ENCODE results near the gene HRH3.

The HRH3 gene

DNA sequence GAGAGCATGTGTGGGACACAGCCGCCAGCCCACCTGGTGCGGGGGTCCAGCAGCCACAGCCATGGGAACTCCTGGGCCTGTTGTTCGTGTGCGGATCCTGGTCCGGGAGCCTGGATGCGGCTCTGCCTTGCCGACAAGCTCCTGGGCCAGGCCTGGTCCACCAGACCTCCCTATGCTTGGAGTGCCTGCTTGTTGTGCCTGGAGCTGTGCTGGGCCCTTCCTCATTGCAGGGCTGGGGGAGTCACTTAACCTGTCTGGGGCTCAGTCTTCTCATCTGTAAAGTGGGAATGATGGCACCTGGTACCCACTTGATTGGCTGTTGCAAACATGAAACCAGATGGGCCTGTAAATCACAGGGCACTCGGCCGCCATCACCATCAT is 15.7 kb upstream of the HRH3 start:
- no peak overlapping the region for H3K4me3 ChIP-seq (ENCODE audit: low read depth, low read length)
- DNase-seq (ENCODE audit: low read depth) = no peak
- TF ChIP-seq POLR2A (IDR thresholded peaks at IDR 0.05; ENCODE audit: extremely low read depth, insufficient read length) (no peak), MYC (IDR thresholded peaks at IDR 0.05; ENCODE audit: low read depth, low read length) (no peak)

DNA sequence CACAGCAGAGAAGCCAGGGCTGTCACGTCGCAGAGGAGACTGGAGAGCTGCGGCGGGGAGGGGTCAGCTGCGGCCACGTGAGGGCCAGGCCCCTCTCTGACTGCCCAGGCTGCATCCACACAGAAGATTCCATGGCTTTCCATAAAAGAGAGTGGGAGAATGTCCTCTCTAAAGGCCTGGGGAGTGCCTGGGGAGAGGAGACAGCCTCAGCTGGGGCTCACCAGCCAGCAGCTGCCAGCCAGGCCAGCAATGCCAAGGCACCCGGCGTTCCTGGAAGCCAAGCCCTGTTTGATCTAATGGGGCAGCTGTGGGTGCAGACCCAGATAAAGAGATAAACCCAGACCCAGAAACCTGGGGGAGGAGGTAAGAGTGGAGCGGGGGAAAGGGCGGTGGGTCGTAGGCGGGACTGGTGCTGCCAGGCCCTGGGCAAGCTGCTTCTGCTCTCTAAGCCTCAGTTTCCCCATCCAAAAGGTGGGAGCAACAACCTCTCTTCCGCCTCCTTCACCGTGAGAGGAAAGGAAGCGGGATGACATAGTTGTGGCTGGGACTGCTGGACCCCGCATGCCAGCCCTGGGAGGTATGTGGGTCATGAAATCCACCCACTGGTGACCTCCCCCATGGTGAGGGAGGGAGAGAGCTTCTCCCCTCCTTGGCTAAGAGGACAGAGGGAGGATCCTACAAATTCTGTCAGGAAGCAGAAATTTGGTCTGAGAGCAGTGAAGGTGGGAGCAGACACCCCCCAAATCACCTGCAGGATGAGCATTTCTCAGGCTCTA is 15.1 kb upstream of the HRH3 start:
- H3K4me3 ChIP-seq (ENCODE audit: low read depth, low read length) = no peak overlapping the region
- no peak for TF ChIP-seq POLR2A (IDR thresholded peaks at IDR 0.05; ENCODE audit: extremely low read depth, insufficient read length)
- no peak for TF ChIP-seq MAX (IDR thresholded peaks at IDR 0.05; ENCODE audit: low read depth, low read length)
- TF ChIP-seq, protein P1, sequence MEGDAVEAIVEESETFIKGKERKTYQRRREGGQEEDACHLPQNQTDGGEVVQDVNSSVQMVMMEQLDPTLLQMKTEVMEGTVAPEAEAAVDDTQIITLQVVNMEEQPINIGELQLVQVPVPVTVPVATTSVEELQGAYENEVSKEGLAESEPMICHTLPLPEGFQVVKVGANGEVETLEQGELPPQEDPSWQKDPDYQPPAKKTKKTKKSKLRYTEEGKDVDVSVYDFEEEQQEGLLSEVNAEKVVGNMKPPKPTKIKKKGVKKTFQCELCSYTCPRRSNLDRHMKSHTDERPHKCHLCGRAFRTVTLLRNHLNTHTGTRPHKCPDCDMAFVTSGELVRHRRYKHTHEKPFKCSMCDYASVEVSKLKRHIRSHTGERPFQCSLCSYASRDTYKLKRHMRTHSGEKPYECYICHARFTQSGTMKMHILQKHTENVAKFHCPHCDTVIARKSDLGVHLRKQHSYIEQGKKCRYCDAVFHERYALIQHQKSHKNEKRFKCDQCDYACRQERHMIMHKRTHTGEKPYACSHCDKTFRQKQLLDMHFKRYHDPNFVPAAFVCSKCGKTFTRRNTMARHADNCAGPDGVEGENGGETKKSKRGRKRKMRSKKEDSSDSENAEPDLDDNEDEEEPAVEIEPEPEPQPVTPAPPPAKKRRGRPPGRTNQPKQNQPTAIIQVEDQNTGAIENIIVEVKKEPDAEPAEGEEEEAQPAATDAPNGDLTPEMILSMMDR (IDR thresholded peaks at IDR 0.05; ENCODE audit: low read depth, low read length) = no peak
- DNase-seq (ENCODE audit: low read depth) = no peak

- TF ChIP-seq MAX (IDR thresholded peaks at IDR 0.05; ENCODE audit: low read depth, low read length) = no peak
- TF ChIP-seq, protein P1 (IDR thresholded peaks at IDR 0.05; ENCODE audit: low read depth, low read length) = no peak
- no peak for TF ChIP-seq MYC (IDR thresholded peaks at IDR 0.05; ENCODE audit: low read depth, low read length)
- TF ChIP-seq POLR2A (IDR thresholded peaks at IDR 0.05; ENCODE audit: extremely low read depth, insufficient read length) = no peak
- DNase-seq (ENCODE audit: low read depth) = no peak
Measured at GRCh38 chr20:62234339-62234738, 14.3 kb upstream of the HRH3 start.

DNA sequence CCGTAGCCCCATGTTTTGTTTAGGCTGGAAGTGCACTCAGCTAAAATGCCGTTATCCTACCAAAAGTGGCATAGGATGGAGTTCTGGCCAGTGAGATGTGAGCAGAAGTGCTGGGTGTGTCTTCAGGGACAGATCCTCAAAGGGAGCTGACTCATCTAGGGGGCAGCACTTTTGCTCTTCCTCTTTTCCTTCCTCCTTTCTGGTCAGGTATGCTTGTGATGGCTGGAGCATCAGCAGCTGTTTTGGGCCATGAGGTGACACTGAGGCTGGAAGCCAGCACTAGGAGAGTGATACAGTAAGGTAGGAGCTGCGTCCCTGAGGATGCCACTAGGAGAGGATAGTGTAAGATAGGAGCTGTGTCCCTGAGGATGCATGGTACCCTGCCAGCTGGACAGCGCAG is 13.6 kb upstream of the HRH3 start:
- TF ChIP-seq, protein P1 (IDR thresholded peaks at IDR 0.05; ENCODE audit: low read depth, low read length) = no peak
- TF ChIP-seq MYC (IDR thresholded peaks at IDR 0.05; ENCODE audit: low read depth, low read length) = no peak
- TF ChIP-seq POLR2A (IDR thresholded peaks at IDR 0.05; ENCODE audit: extremely low read depth, insufficient read length) = no peak
- no peak for TF ChIP-seq MAX (IDR thresholded peaks at IDR 0.05; ENCODE audit: low read depth, low read length)
- peak; percentile 53 for DNase-seq (ENCODE audit: low read depth)
- no peak overlapping the region for H3K4me3 ChIP-seq (ENCODE audit: low read depth, low read length)

More at GRCh38 chr20:62234339-62234738, 14.3 kb upstream of the HRH3 start:
- H3K4me3 ChIP-seq (ENCODE audit: low read depth, low read length) = no peak overlapping the region

DNA sequence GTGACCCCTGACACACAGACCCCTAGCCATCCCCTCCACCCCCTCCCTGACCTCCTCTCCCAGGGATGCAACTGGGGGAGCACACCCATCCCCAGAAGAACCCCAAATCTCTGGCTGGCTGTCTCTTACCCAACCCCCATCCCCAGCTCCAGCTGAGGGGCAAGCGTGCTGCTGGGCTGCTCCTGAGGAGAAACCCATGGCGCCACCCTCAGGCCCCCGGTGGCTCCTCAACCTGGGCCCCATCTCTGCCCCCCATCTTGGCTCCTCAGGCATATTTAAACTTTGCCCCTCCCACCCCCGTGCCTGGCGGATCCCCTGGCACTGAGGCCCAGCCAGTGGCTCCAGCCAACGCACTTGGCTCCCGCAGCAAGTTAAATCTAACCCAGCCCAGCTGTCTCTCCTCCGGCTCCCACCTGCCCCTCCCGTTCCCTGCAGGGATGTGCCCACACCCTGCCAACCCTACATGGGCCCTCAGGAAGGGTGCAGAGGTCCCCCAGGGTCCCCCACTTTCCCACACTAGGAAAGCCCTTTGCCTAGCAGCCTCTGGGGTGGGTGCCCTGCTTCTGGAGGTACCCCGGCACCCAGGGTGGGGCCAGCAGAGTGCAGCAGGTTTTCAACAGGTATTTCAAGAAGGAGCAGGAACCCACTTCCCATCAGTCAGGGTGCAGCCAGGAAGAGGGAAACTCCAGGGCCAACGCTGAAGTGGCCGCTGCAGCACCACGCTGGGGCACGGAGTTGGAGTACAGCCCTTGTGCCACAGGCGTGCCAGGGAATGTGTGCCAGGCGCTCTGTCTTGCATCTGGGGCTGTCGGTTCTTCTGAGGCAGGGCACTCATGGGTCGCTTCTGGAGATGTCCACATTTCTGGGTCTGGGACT is 12.9 kb upstream of the HRH3 start:
- DNase-seq (ENCODE audit: low read depth) = no peak
- TF ChIP-seq MAX (IDR thresholded peaks at IDR 0.05; ENCODE audit: low read depth, low read length) (no peak), POLR2A (IDR thresholded peaks at IDR 0.05; ENCODE audit: extremely low read depth, insufficient read length) (no peak), MYC (IDR thresholded peaks at IDR 0.05; ENCODE audit: low read depth, low read length) (no peak)
- TF ChIP-seq, protein P1 (IDR thresholded peaks at IDR 0.05; ENCODE audit: low read depth, low read length) = no peak
- no peak overlapping the region for H3K4me3 ChIP-seq (ENCODE audit: low read depth, low read length)

GRCh38 chr20:62232194-62232593 is 12.1 kb upstream of the HRH3 start:
- no peak overlapping the region for H3K4me3 ChIP-seq (ENCODE audit: low read depth, low read length)
- TF ChIP-seq MYC (IDR thresholded peaks at IDR 0.05; ENCODE audit: low read depth, low read length) (no peak), POLR2A (IDR thresholded peaks at IDR 0.05; ENCODE audit: extremely low read depth, insufficient read length) (no peak), MAX (IDR thresholded peaks at IDR 0.05; ENCODE audit: low read depth, low read length) (no peak)
- TF ChIP-seq, protein P1 (IDR thresholded peaks at IDR 0.05; ENCODE audit: low read depth, low read length) = no peak
- DNase-seq (ENCODE audit: low read depth) = no peak
